Transverse colon (tissue), 4 donors: ENCODE measurements around the gene LINGO3. TPM values are rescaled to one million over a fixed set of nuclear protein-coding genes. Genes with fewer than 3 reads are reported as not detected.

Source experiments
- DNase-seq: peaks from one replicate; pipeline ENCODE4 v3.0.0-alpha.2; 2019
- H3K27ac ChIP-seq, 4 donors: fragments of 200-600 bp; sonication (generic); 2 replicates each; pipeline ENCODE4 v1.5.1; 2016 to 2018; ENCODE audit warnings: inconsistent platforms in 4 of 4
- H3K27me3 ChIP-seq: fragments of 200-600 bp; sonication (generic); 2 replicates; pipeline ENCODE4 v1.5.1; 2017; ENCODE audit warnings: inconsistent platforms
- H3K36me3 ChIP-seq, 4 donors: fragments of 200-600 bp; sonication (generic); 2 replicates each; pipeline ENCODE4 v1.5.1; 2017 to 2019; ENCODE audit warnings: inconsistent platforms in 4 of 4
- H3K4me1 ChIP-seq, 4 donors: fragments of 200-600 bp; sonication (generic); 2 replicates each; pipeline ENCODE4 v1.5.1; 2017 to 2020; ENCODE audit warnings: inconsistent platforms in 4 of 4
- H3K4me3 ChIP-seq, 4 donors: fragments of 200-600 bp; sonication (generic); 1 replicate in 1 of 4; 2 replicates in 3 of 4; pipeline versions ENCODE4 v1.5.1 to v1.6.1; 2017 to 2019; ENCODE audit warnings: inconsistent platforms in 4 of 4
- H3K9me3 ChIP-seq, 2 donors: fragments of 200-600 bp; sonication (generic); 2 replicates each; pipeline ENCODE4 v1.5.1; 2017 to 2019; ENCODE audit warnings: inconsistent platforms in 2 of 2
- EP300 ChIP-seq: sonication (generic); formaldehyde crosslinking; IDR thresholded peaks from one replicate; pipeline ENCODE4 v1.6.1; 2017; ENCODE audit warnings: antibody characterized with exemption, low read depth
- POLR2A ChIP-seq: fragments of 450-650 bp; IDR thresholded peaks from one replicate; pipeline ENCODE4 v1.6.1; 2016; ENCODE audit warnings: antibody characterized with exemption, mild to moderate bottlenecking, moderate library complexity
- POLR2AphosphoS5 ChIP-seq, 3 donors: sonication (generic); formaldehyde crosslinking; IDR thresholded peaks; one replicate each; pipeline ENCODE4 v1.6.1; 2016; ENCODE audit warnings: antibody characterized with exemption in 3 of 3
- WGBS, 2 donors: methylation state at CpG; one replicate each; pipeline ENCODE4 v1.1.5; 2018; ENCODE audit warnings: low coverage in 1 of 2; 5-methylcytosine and 5-hydroxymethylcytosine counted together
- in situ Hi-C, 4 donors: fragments of 200-750 bp; cut with MboI; loops; one replicate each; pipeline versions ENCODE4 v1.15.0 to v1.15.1; 2017; ENCODE audit warnings: low sequenced_read_pairs in 3 of 4, low pct_ligation_motif_present in 1 of 4, low pct_unique_long_range_greater_than_20kb in 1 of 4
- intact Hi-C: fragments of 100-400 bp; cut with DNase I; formaldehyde crosslinking; loops from one replicate; pipeline ENCODE4 v1.15.1; 2023; ENCODE audit warnings: low total_unique reads
- total RNA-seq, 4 donors: library from RNA; depleted of rRNA; stranded (reverse); fragments of >200 nt; gene quantifications; one replicate each; pipeline ENCODE4 v1.1.0, GENCODE V29; 2016
- TF ChIP-seq, protein P1 (sequence below), 5 experiments: fragments of 200-600 bp in 3 of 5; fragments of 450-650 bp in 2 of 5; sonication (generic) in 3 of 5; IDR thresholded peaks; 1 replicate in 2 of 5; 2 replicates in 3 of 5; pipeline ENCODE4 v1.5.1; 2016 to 2017; ENCODE audit warnings: antibody characterized with exemption in 5 of 5, inconsistent platforms in 3 of 5, mild to moderate bottlenecking in 2 of 5, moderate library complexity in 1 of 5

The LINGO3 gene
- total RNA-seq, 4 donors from 2014 or later = 0.27 to 1.5 (median 0.64) TPM; not detected in 1

DNA sequence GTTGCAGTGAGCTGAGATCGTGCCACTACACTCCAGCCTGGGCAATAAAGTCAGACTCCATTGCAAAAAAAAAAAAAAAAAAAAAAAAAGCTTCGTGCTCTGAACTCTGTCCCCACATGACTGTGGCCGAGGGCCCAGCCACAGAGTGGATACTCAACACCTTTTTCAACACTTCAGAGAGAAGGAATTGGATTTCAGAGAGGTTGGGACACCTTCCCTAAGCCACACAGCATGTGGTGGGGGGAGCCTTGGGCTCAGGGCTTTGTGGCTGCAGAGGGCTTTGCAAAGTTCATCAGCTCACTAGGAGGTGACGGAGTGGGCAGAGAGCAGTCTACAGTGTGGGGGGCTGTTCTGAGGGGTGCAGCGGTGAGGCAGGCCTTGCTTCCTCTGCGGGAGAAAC lies 11.0 kb upstream of the LINGO3 start:
- H3K9me3 ChIP-seq = peaks cover 6 to 7% of the 10 kb centered on the region in 2 donors
- in situ Hi-C loops = loop anchor here in 1 of 4 donors (25.0 kb wide), 1 partner anchor 293 kb away; no protein-coding TSS in a partner anchor

DNA sequence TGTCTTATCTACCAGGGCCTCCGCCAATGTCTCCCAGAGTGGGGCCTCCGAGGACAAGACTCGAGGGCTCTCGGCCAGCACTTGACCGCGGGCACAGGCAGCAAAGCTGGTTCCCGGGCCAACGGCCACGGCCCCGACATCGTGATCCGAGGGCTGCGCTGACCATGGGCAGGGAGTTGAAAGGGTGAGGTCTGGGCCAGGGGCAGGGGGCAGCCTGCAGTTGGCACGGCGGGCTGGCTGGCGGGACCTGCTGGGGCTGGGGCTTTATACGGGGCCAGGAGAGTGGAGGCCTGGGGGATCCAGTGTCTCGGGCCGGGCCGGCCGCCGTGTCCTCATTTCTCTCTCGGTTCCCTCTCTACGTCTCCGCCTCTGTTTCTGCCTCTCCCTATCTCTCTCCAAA lies 9.8 kb upstream of the LINGO3 start:
- Histone ChIP-seq H3K27ac (no peak overlapping the region), H3K36me3 (no peaks in the 10 kb centered on the region), H3K27me3 (peaks cover 19% of the 10 kb centered on the region), H3K9me3 (peaks cover 6 to 7% of the 10 kb centered on the region in 2 donors), H3K4me3 (no peak overlapping the region), H3K4me1 (peaks cover 0 to 3% (median 0%) of the 10 kb centered on the region in 4 donors)
- TF ChIP-seq, protein P1, sequence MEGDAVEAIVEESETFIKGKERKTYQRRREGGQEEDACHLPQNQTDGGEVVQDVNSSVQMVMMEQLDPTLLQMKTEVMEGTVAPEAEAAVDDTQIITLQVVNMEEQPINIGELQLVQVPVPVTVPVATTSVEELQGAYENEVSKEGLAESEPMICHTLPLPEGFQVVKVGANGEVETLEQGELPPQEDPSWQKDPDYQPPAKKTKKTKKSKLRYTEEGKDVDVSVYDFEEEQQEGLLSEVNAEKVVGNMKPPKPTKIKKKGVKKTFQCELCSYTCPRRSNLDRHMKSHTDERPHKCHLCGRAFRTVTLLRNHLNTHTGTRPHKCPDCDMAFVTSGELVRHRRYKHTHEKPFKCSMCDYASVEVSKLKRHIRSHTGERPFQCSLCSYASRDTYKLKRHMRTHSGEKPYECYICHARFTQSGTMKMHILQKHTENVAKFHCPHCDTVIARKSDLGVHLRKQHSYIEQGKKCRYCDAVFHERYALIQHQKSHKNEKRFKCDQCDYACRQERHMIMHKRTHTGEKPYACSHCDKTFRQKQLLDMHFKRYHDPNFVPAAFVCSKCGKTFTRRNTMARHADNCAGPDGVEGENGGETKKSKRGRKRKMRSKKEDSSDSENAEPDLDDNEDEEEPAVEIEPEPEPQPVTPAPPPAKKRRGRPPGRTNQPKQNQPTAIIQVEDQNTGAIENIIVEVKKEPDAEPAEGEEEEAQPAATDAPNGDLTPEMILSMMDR (IDR thresholded peaks at IDR 0.05) = no peak
- TF ChIP-seq POLR2A (no peak), EP300 (no peak), POLR2AphosphoS5 (IDR thresholded peaks at IDR 0.05) (no peak)
- WGBS, 2 donors = 85 to 86% methylated on average over 2 to 25 of the region's 25 CpGs
- DNase-seq = no peak
- in situ Hi-C loops (loop anchor here in 1 of 4 donors (25.0 kb wide), 1 partner anchor 295 kb away; no protein-coding TSS in a partner anchor), intact Hi-C loops (no loop called here)

More for the DNA sequence above, 11.0 kb upstream of the LINGO3 start:
- H3K4me3 ChIP-seq = no peak overlapping the region
- 71% methylated on average over 6 of the region's 6 CpGs; no CpG with 5 or more reads in 1 of the 2 donors for WGBS, 2 donors
- H3K36me3 ChIP-seq = no peaks in the 10 kb centered on the region
- TF ChIP-seq EP300 (no peak), POLR2A (no peak), POLR2AphosphoS5 (IDR thresholded peaks at IDR 0.05) (no peak)
- TF ChIP-seq, protein P1 (IDR thresholded peaks at IDR 0.05) = no peak
- peaks cover 8% of the 10 kb centered on the region for H3K27me3 ChIP-seq
- intact Hi-C loops = no loop called here
- no peak for DNase-seq
- no peak overlapping the region for H3K27ac ChIP-seq
- H3K4me1 ChIP-seq = peaks cover 0 to 3% (median 0%) of the 10 kb centered on the region in 4 donors

DNA sequence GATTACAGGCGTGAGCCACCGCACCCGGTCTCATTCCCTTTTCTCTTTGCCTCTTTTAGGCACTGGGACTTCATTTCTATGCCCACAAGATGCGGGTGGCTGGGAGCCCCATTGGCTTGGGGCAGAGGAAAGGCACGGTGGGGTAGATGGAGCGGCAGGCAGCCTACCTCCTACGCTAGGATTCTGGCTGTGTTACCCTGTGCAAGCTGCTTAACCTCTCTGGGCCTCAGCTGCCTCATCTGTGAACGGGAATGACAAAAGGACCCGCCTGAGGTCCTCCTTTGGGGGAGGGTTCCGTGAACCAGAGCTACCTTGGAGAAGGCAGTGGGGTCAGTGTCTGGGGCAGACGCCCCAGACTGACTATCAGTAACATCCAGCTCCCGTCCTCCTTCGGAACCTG lies 9.3 kb upstream of the LINGO3 start:
- H3K9me3 ChIP-seq = peaks cover 6 to 7% of the 10 kb centered on the region in 2 donors
- H3K4me1 ChIP-seq = peaks cover 0 to 3% (median 0%) of the 10 kb centered on the region in 4 donors
- H3K27ac ChIP-seq = no peak overlapping the region
- H3K4me3 ChIP-seq = no peak overlapping the region
- WGBS, 2 donors = 95% methylated on average over 13 of the region's 13 CpGs; no CpG with 5 or more reads in 1 of the 2 donors
- no peaks in the 10 kb centered on the region for H3K36me3 ChIP-seq
- in situ Hi-C loops = loop anchor here in 1 of 4 donors (25.0 kb wide), 1 partner anchor 295 kb away; no protein-coding TSS in a partner anchor
- intact Hi-C loops = no loop called here
- no peak for DNase-seq
- TF ChIP-seq POLR2A = no peak
- H3K27me3 ChIP-seq = peaks cover 24% of the 10 kb centered on the region

DNA sequence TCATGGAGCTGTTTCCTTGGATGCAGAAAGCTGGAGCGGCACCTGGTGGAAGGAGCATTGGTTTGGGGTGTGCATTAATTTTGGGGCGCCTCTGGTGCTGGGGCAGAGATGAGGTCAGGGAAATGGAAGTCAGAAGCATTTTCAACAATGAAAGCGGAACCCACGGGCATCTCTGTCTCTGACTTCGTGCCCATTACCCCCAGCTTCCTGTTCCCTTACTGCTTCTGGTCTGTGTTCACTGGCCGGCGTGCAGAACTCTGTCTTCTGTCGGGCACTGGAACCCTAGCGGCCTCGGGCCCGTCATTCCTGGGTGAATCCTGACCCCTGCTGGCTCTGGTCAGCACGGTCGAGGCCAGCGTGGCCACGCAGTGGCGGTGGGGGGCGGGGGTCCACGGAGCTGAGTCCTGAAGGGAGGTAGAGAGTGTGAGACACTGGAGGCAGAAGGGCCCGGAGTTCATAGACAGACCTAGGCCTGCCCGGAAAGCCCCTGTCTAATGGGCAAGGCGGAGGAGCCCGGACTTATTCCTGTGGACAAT lies 7.9 kb upstream of the LINGO3 start:
- no peak overlapping the region for H3K27ac ChIP-seq
- peaks cover 38% of the 10 kb centered on the region for H3K27me3 ChIP-seq
- H3K36me3 ChIP-seq = no peaks in the 10 kb centered on the region
- H3K9me3 ChIP-seq = peaks cover 6 to 7% of the 10 kb centered on the region in 2 donors
- 34% methylated on average over 22 of the region's 22 CpGs; no CpG with 5 or more reads in 1 of the 2 donors for WGBS, 2 donors
- H3K4me1 ChIP-seq = peaks cover 0 to 3% (median 0%) of the 10 kb centered on the region in 4 donors
- peak; percentile 71 for DNase-seq
- TF ChIP-seq POLR2AphosphoS5 (IDR thresholded peaks at IDR 0.05) = no peak
- TF ChIP-seq, protein P1 (IDR thresholded peaks at IDR 0.05) = peak; percentile 44 to 70 (median 51)
- in situ Hi-C loops = loop anchor here in 1 of 4 donors (25.0 kb wide), 1 partner anchor 296 kb away; no protein-coding TSS in a partner anchor
- H3K4me3 ChIP-seq = no peak overlapping the region
- intact Hi-C loops = no loop called here
